ENCODE data around the gene RAPGEF3.

Gene RAPGEF3

DNA sequence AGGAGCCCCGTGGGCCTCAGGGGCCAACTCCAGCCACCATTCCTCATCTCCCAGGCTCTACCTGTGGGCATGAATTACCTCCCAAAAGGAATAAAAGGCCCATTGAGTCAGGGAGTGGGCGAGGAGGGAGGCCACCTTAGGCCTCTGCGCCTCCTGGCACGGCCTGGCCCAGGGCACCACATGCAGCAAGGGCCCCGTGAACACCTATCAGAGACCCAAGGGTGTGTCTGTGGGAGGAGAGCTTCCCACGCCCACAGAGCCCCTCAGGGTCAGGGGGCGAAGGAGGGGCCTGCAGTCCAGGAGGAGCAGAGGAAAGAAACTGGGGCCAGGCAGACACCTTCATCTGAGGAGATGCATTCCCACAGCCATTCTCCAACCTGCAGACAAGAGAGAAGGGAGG is 12.2 kb downstream of the RAPGEF3 start:
- in situ Hi-C loops (cut with MboI; ENCODE audit: low sequenced_read_pairs): no loop called here

DNA sequence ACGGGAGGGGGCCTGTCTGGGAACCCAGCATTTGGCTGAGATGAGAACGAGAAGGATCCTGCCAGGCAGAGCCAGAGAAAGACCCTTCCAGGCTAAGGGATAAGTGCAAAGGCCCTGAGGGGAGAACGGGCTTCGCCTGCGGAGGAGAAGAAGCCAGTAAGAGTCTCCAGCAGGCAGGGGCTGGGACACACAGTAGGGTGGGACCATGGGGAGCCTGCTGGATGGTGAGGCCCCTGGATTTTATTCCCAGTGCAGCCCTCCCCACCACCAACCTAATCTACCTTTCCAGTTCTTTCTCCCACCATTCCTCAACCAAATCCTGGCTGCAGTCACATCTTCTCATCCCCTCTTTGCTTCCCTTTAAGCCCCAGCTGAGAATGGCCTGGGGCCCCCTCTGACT is 12.6 kb downstream of the RAPGEF3 start:
- in situ Hi-C loops (cut with MboI; ENCODE audit: low sequenced_read_pairs): no loop called here

DNA sequence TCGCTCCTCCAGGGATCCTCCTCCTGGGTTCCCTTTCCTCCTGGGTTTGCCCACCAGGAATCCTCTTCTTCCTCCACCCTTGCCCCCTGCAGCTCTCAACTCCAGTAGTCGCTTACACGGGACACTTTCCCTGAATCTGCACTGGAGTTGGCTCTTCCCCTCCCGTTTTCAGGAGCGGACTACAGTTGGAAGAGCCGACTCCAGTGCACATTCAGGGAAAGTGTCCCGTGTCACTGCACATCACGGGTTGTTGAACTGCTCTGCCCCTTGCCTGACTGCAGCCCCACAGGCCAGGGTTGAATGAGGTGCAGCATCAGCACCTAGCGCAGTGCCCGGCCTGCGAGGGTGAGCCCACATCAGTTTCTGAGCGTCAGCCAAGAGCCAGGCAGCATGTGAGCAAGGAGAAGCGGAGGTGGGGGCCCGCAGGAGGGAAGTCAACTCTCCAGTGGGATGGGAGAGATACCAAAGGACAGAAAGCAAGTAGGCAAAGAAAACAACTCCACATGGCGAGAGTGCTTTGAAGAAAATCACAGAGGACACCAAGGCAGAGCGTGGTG is 13.1 kb downstream of the RAPGEF3 start:
- in situ Hi-C loops (cut with MboI; ENCODE audit: low sequenced_read_pairs): no loop called here

DNA sequence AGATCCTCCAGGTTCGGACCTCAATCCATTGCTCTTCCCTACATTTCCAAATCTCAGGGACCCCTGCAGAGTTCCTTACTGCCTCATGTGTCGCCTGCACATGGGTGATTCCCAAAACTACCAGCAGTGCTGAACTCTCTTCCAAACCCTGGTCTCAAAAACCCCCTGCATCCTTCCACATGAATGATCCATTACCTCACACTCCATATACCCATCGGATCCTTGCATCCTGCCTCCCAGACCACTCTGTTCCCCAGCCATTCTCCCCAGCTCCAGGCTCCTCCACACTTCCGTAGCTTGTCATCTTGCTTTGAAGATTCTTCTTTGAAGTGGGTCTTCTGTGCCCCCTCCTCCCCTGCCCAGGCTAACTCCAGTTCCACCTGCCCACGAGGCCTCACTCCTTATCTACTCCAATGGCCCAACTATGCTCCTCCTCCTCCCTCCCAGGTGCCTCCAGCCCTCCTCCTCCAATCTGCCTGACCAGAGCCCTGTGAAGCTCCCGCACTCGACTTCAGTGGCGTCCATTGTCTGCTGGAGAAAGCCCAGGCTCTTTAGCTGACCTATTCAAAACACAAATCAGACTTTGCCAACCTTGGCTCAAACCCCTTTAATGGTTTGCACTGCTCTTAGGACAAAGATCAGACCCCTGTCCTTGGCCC is 13.8 kb downstream of the RAPGEF3 start:
- in situ Hi-C loops (cut with MboI; ENCODE audit: low sequenced_read_pairs): loop anchor here (5.0 kb wide), 1 partner anchor 32 kb away; no protein-coding TSS in a partner anchor

DNA sequence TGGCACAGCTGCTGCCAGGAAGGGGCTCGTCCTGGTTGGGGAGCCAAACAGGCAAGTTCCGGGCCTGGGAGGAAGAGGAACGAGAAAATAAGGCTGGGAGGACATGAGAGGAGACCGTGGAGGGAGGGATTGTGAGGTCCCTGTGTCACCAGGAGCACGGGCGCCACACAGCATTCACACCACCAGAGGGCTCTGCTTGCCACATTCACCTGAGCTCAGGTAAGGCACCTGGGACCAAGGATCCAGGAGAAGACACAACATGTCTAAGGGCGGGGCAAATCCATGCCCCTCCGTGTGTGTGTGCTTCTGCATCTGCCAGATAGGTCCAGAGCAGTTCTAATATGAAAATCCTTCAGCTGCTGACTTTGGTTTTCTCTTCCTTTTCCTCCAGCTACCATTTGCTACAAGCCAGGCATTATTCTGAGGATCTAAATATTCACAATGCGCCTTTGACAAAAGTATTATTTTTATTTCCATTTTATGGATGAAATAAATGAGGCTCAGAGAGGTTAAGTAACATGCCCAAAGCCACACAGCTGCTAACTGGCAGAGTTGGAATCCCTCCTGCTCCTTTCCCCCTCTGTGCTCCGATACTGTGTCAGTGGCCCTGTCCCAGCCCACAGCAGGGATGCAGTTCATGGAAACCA is 14.6 kb downstream of the RAPGEF3 start:
- in situ Hi-C loops (cut with MboI; ENCODE audit: low sequenced_read_pairs): loop anchor here (5.0 kb wide), 1 partner anchor 33 kb away; no protein-coding TSS in a partner anchor

DNA sequence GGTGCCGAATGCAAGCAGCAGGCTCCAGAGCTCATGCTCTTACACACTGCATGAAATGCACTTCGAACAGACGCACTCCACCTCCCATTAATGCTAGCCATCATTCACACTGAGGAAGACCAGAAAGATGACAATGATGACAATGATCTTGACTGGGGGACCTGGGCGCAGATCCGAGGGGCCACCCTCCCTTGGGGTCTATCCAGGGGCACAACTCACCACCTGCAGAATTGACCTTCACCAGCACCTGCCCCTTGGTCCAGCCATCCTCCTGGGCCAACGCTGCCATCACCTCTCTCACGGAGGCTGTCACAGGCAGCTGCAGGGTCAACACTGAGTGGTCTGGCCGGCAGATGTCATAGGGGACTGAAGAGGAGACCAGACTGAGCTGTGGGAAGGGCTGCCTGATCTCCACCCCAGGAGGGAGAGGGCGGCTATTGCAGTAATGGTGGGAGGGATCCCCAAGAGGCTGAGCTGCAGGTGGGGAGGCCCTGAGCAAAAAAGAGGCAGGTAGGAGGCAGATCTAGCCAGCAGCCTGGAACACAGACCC is 15.3 kb downstream of the RAPGEF3 start:
- in situ Hi-C loops (cut with MboI; ENCODE audit: low sequenced_read_pairs): loop anchor here (5.0 kb wide), 1 partner anchor 34 kb away; no protein-coding TSS in a partner anchor

DNA sequence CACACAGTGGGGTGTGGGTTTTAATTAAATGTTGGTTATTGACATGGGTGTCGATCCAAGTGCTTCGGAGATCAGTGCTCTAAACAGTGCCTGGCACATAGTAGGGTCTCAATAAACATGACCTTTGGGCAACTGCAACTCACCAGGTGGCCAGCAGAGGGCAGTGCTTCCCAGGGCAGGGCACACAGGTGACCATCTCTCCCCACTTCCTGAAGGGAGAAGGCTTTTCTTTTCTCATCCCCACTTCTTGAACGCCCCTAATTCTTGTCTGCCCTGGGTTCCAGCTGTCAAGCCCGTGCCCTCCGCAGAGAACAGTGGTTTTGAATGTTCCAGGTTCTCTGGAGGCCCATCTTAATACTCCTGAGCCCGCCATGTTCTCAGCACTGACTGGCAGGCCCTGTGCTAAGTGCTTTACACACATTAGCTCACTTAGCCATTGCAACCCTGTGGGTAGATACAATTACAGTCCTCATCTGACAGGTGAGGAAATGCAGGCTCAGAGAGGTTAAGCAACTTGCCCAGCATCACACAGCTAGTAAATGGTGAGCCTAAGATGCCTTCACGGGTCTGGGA is 16.3 kb downstream of the RAPGEF3 start:
- in situ Hi-C loops (cut with MboI; ENCODE audit: low sequenced_read_pairs): loop anchor here (5.0 kb wide), 1 partner anchor 35 kb away; no protein-coding TSS in a partner anchor

DNA sequence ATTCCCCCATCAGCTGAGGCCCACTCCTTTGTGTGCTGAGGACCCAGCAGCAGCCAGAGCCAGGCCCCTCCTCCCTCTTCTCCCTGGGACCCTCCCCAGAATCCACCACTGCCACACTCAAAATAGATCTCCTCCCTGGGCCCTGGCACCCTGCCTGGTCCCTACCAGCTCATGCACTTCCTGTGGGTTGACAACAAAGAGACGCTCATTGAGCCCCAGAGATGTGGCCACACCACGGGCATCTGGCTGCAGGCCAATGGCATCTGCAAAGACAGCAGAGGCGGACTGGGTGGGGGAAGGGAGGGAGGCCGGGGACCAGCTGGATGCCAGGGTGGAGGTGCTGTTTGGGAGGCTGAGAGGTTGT is 17.4 kb downstream of the RAPGEF3 start:
- in situ Hi-C loops (cut with MboI; ENCODE audit: low sequenced_read_pairs): loop anchor here (5.0 kb wide), 1 partner anchor 36 kb away; no protein-coding TSS in a partner anchor

DNA sequence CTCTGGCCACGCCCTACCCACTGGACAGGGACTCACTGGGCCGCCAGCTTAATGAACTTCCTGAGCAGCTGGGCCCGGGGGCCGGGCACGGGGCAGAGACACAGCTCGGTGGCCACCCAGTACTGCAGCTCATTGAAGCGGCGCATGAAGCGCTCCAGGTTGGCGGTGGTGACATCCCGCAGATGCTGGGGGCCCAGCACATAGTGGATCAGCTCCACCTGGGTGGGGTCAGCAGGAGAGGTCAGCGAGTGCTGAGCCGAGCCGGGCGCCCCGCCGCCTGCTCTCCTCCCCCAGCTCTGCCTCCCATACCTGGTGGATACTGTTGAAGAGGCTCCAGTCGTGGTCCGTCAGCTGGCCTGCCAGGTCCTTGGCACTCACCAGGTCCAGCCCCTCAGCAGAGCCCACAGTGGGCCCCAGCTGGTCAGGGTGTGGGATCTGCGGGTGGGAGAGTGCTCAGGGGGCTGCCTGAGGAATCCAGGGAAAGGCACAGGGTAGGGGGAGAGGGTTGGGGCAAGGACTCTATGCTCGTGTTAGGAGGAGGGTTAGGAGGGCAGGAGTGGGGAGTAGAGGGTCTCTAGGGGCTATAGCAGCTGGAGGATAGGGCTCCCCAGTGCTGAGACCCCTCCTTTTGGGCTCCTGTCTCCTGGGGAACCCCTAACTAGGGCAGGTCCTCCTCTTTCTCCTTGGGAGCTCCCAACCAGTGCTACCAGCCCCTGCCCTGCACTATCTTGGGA is 17.9 kb downstream of the RAPGEF3 start:
- in situ Hi-C loops (cut with MboI; ENCODE audit: low sequenced_read_pairs): loop anchor here (5.0 kb wide), 1 partner anchor 37 kb away; no protein-coding TSS in a partner anchor

DNA sequence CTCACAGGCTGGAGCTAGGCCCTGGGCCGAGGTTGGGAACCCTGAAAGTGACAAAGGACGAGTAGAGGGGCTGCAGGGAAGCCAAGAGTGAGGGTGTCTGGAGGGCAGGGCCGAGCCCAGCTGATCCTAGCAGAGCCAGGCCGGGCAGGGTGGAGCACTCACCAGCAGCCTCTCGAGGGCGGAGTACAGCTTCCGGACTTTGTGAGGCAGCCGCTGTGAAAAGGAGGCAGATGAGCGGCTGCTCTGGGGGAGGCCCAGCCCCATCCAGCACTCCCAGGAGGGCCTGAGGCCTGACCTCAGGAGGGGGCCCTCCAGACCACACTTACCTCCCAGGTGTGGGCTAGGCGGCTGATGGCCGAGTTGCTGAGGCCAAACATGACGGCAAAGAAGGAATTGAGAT is 18.7 kb downstream of the RAPGEF3 start:
- in situ Hi-C loops (cut with MboI; ENCODE audit: low sequenced_read_pairs): loop anchor here (5.0 kb wide), 1 partner anchor 37 kb away; no protein-coding TSS in a partner anchor

DNA sequence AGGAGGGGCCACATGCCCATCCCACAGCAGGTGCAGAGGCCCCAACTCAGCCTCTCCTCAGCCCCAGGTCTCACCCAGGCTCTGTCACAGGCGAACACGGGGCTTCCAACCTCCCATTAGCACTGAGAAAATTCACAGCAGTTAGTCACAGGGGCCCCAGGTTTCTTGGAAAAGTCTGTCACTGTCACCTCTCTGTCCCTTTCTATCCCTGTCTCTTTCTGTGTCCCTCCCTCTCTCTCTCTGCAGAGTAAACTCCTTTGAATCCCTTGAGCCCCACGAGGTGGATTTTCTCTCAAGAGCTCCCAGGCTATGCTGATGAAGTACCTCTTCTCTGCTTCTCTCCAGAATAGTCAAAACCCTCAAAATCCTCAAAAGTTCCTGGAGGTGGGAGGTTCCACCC is 19.4 kb downstream of the RAPGEF3 start:
- in situ Hi-C loops (cut with MboI; ENCODE audit: low sequenced_read_pairs): no loop called here

DNA sequence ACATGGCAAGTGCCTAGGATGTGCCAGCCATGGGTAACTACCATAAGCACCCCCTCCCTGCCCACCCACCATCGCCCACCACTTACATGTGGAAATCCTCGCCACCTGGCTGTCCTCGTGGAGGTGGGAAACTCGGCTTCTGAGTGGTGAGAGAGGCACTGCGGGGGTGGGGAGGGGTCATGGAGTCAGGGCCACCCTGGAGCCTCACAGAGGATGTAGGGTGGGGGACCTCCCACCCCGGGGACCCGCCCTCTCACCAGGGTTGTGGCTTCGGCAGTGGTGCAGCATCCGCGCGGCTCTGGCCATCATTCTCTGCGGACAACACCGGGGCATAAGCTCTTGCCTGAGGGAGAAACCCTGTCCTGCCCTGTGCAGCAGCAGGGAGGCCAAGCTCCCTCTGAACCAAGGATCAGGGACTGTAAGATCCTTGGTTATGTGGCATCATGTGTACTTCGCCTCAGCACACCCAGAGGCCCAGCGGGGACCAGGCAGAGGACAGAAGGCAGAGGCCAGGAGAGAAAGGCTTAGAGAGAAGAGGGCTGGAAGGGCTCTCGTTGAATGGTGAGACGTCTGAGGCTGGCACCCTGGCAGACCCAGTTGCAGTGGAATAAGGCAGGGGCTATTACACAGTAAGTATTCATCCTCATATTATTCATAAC is 20.6 kb downstream of the RAPGEF3 start:
- in situ Hi-C loops (cut with MboI; ENCODE audit: low sequenced_read_pairs): no loop called here

DNA sequence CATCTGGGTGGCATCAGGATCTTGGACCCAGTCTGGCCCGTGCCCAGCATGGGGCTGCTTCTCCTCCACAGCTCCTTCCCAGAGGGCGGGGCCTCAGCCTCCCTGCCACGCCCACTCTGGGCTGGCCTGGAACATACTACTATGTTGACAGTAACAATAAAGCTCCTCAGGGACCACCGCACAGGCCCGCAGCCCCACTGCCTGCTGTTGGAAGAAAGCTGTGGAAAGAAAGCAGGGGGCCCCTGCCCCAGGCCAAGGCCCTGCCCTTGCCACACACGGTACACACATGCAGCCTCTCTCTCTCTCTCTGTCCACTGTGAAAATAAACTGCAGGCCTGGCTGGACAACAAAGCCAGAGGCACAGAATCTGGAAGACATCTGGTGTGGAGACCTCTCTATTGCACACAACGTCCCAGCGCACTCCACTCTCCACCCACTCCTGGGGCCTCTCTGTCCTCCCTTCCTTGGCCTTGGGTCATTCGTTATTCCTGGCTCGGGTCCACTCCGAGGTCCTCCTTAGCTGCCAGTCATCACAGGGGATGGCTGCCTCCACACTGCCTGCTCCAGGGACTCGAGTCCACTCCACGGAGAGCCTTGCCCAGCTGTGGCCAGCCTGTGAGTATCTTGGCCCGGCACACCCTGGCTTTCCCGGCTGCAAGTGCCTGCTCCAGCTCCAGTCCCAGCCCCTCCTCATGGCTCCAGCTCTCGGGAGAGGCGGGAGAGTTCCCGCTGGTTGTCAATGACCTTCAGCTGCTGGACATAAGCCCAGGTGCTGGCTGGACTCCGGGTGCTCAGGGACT is 21.6 kb downstream of the RAPGEF3 start:
- in situ Hi-C loops (cut with MboI; ENCODE audit: low sequenced_read_pairs): no loop called here

DNA sequence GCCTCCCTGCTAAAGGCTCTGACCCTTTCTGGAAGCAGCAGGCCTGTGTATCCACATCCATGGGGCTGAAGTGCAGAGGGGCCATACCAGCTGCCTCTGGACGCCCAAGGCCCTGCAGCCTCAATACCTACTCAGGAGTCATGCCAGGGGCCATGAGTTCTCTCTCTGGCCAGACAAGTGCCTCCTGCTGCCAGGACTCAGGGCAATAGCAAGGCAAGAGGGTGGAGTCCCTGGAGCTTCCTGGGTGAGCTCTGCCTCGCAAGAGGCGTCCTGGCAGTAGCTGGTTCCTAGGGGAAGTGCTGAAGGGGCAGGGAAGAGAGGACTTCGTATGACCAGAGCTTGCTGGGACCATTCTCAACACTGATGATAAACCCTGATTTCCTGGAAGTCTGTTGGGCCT is 22.5 kb downstream of the RAPGEF3 start:
- in situ Hi-C loops (cut with MboI; ENCODE audit: low sequenced_read_pairs): no loop called here

DNA sequence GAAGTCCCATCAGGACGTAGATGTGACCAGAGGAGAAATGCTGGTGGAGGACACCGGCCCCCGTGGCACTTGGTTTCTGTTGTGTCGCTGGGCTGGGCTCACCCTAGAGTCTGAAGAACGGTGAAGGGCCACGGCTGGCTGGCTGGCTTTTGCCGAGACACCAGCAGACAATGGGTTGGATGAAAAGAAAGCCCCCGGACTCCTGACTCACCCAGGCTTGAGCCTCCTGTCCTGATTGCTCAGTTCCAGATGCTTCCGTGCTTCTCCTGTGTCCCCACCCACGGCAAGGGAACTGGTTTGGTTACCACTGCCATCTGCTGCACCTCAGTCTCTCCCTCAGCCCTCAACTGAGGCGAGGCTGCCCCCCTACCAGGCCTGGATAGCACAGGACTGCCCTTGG is 23.0 kb downstream of the RAPGEF3 start:
- in situ Hi-C loops (cut with MboI; ENCODE audit: low sequenced_read_pairs): no loop called here

DNA sequence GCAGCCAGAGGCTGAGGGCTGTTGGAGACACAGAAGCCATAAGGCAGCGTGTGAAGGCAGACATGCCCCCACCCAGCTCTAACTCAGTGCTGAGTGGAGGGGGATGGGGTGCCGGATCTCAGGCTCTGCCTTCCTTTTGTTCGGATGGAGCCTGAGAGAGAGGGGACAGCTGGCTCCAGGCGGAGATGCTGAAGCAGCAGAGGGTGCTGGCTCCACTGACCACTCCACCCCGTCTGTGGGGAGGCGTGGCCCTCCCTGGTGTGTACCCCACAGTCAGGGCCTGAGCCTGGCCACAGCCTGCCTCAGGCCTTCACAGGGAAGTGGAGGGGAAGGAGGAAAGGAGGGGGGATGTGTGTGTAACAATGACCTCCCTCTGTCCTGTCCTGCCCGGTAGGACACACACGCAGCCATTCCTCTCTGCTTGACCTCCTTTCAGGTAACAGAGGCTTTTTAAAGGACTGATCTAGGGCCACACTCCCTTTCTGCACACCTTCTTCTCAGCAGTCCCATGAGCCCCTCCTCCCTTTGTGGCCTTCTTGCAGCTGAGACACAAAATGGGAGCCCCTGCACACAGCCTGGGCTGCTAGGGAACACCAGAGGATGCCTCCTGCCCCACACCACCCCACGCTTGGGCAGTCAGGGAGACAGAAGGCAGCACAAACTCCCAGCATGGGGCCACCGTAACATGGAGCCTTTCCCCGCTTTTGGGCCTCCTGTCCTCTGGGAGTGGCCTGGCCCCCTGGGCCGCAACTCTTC is 23.8 kb downstream of the RAPGEF3 start:
- in situ Hi-C loops (cut with MboI; ENCODE audit: low sequenced_read_pairs): no loop called here

DNA sequence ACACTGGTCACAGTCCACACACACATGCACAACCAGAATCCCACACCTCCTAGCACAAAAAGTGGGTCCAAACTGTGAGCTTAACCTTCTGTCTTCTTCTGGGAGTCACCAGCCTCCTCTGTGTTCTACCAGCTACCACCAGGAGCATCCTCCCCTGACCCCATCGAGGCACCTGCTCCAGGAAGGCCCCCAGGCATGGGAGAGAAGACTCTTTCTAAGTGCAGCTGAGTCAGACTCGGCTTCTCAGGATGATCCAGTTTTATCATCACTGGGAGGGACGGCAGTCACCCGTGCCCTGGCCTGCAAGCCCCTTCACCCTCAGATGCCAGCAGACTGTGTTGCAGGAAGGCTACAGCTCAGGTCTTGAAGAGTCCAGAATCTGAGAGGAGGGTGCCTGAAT is 25.5 kb downstream of the RAPGEF3 start:
- in situ Hi-C loops (cut with MboI; ENCODE audit: low sequenced_read_pairs): no loop called here

DNA sequence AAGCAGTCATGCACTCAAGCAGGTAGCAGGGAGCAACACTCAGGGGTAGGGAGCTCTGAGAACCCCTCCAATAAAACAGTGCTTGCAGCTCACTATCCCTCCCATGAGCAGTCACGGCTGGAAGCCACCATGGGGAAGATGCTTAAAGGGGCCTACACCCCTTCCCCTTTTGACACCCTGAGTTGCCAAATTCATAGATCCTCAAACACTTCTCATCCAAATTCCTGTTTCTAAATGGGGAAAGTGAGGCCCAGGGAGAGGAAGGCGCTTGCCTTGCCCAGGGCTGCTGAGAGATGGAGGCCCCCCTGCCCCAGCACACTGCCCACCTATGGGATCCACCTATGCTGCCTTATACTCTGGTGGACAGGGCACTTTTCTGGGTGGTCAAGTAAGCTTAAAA is 26.2 kb downstream of the RAPGEF3 start:
- in situ Hi-C loops (cut with MboI; ENCODE audit: low sequenced_read_pairs): no loop called here

DNA sequence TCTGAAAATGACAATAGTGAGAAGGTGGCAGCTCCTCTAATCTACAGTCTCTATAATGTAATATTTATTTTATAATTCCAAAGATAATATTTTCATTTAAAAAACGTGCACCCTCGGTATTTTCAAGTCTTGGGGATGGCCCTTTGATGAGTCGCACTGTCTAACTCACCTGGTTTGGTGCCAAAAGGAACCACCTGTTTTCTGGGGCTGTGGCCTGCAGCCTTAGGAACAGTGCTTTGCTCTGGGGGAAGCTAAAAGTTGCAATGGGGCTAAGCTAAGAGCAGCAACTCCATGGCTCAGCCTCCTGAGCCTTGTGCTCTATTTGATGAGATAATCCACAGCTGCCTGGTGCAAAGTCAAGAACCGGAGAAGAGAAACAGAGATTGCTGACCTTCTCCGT is 27.0 kb downstream of the RAPGEF3 start:
- in situ Hi-C loops (cut with MboI; ENCODE audit: low sequenced_read_pairs): no loop called here

All from HL-60/S4 (cell line).